Osteocyte (in vitro differentiated cells): ENCODE results near the gene CAMKK2. TPM values are rescaled to one million over a fixed set of nuclear protein-coding genes. Genes with fewer than 3 reads are reported as not detected.
"Not testable (repeated sequence)": the region's sequence is repeated elsewhere in the genome, so short reads cannot be mapped to it uniquely, and the experiment has no call there.

Experiments
- DNase-seq: peaks from one replicate; pipeline ENCODE4 v3.0.0; 2021; ENCODE audit warnings: mixed read lengths; ENCODE audit not compliant: unreplicated experiment; ENCODE audit errors: extremely low spot score
- H3K27ac Mint-ChIP-seq: one replicate; pipeline ENCODE4 v1.8.0; 2021; ENCODE audit warnings: mild to moderate bottlenecking, mixed read lengths; ENCODE audit not compliant: unreplicated experiment
- H3K27me3 Mint-ChIP-seq: one replicate; pipeline ENCODE4 v1.8.0; 2021; ENCODE audit warnings: mixed read lengths; ENCODE audit not compliant: unreplicated experiment
- H3K36me3 Mint-ChIP-seq: one replicate; pipeline ENCODE4 v1.8.0; 2021; ENCODE audit warnings: mixed read lengths; ENCODE audit not compliant: unreplicated experiment
- H3K4me1 Mint-ChIP-seq: one replicate; pipeline ENCODE4 v1.8.0; 2021; ENCODE audit warnings: mixed read lengths; ENCODE audit not compliant: unreplicated experiment
- H3K4me3 Mint-ChIP-seq: one replicate; pipeline ENCODE4 v1.8.0; 2021; ENCODE audit warnings: mild to moderate bottlenecking, moderate library complexity, mixed read lengths; ENCODE audit not compliant: unreplicated experiment
- H3K9me3 Mint-ChIP-seq: one replicate; pipeline ENCODE4 v1.8.0; 2021; ENCODE audit warnings: mixed read lengths; ENCODE audit not compliant: unreplicated experiment
- total RNA-seq: library from RNA; stranded (reverse); gene quantifications from 2 replicates; pipeline ENCODE4 v1.2.1, GENCODE V29; 2021
- TF ChIP-seq, protein P1 (sequence below): fragments of 200-600 bp; sonication (generic); IDR thresholded peaks from 2 replicates; pipeline ENCODE4 v1.5.0; 2021; ENCODE audit warnings: antibody characterized with exemption, mild to moderate bottlenecking, moderate library complexity

Gene CAMKK2
- total RNA-seq, 1 donor from 2014 or later, result 33.0 TPM

DNA sequence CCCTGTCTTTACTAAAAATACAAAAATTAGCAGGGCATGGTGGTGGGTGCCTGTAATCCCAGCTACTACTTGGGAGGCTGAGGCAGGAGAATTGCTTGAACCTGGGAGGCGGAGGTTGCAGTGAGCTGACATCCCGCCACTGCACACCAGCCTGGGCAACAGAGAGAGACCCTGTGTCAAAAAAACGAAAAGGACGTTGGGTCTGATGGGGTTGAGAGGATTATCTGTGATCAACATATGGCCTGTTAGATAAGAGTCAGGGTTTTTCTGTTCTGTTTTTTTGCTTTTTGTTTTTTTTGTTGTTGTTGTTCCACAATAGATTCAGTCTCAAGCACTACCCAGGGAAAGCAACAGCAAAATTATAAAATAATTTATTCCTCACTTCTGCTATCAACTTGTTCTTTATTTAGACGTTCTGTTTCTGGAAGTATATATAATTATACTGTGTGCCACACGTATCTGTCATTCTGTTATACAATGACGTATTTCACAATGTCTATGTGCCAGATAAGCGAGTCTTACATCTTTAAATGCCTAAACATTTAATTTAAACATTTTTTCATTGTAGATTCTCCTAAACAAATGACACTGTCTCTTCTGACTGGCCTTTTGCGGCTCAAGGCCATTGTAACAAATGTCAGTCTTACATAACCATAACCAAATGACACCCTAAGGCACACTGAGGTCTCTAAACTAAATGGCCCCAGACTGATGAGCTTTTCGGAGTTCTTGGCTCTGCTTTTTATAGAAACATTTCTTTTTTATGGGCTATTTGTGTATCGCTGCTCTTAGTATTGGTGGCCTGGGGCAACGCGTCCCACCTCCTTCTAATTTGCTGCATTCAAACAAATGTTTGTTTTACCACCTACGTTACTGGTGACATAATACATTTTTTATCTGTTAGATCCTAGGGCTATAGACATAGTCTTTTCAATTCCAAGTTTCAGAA lies 93.8 kb downstream of the CAMKK2 start:
- H3K36me3 Mint-ChIP-seq, result peaks cover 2% of the 10 kb centered on the region
- no peak overlapping the region for H3K4me3 Mint-ChIP-seq
- no peak overlapping the region for H3K27ac Mint-ChIP-seq
- peaks cover 6% of the 10 kb centered on the region for H3K27me3 Mint-ChIP-seq
- TF ChIP-seq, protein P1, sequence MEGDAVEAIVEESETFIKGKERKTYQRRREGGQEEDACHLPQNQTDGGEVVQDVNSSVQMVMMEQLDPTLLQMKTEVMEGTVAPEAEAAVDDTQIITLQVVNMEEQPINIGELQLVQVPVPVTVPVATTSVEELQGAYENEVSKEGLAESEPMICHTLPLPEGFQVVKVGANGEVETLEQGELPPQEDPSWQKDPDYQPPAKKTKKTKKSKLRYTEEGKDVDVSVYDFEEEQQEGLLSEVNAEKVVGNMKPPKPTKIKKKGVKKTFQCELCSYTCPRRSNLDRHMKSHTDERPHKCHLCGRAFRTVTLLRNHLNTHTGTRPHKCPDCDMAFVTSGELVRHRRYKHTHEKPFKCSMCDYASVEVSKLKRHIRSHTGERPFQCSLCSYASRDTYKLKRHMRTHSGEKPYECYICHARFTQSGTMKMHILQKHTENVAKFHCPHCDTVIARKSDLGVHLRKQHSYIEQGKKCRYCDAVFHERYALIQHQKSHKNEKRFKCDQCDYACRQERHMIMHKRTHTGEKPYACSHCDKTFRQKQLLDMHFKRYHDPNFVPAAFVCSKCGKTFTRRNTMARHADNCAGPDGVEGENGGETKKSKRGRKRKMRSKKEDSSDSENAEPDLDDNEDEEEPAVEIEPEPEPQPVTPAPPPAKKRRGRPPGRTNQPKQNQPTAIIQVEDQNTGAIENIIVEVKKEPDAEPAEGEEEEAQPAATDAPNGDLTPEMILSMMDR, result no peak
- no peak for DNase-seq
- H3K9me3 Mint-ChIP-seq, result no peaks in the 10 kb centered on the region
- H3K4me1 Mint-ChIP-seq, result peaks cover 3% of the 10 kb centered on the region

GRCh38 chr12:121201140-121201539 lies 95.4 kb downstream of the CAMKK2 start:
- not testable (repeated sequence) for H3K4me1 Mint-ChIP-seq, H3K9me3 Mint-ChIP-seq, DNase-seq, H3K4me3 Mint-ChIP-seq, H3K27ac Mint-ChIP-seq, H3K36me3 Mint-ChIP-seq, H3K27me3 Mint-ChIP-seq

GRCh38 chr12:121198949-121199348 lies 97.6 kb downstream of the CAMKK2 start:
- H3K27me3 Mint-ChIP-seq, result peaks cover 10% of the 10 kb centered on the region

DNA sequence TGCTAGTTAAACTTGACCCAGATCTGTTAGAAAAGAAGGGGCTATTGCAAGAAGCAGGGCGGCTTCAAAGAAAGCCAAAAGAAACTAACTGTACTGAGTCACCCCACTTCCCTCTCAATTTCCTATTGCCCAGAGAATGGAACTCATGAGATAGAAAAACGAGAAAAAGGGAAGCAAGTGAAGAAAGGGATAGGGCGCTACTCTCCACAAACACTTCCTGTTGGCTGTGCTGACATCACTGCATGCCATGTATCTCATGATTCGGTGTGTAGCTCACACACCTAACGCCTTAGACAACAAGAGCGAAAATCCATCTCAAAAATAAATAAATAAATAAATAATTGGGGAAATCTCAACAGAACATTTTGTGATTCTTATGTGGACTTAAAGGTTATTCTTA lies 99.6 kb downstream of the CAMKK2 start:
- Mint-ChIP-seq H3K27me3 (peaks cover 10% of the 10 kb centered on the region), H3K4me3 (no peak overlapping the region), H3K27ac (no peak overlapping the region), H3K9me3 (no peaks in the 10 kb centered on the region), H3K36me3 (peaks cover 3% of the 10 kb centered on the region), H3K4me1 (no peaks in the 10 kb centered on the region)
- TF ChIP-seq, protein P1, result no peak
- DNase-seq, result no peak

More at GRCh38 chr12:121198949-121199348, 97.6 kb downstream of the CAMKK2 start:
- Mint-ChIP-seq H3K4me1 (no peaks in the 10 kb centered on the region), H3K4me3 (no peak overlapping the region), H3K27ac (no peak overlapping the region), H3K9me3 (no peaks in the 10 kb centered on the region), H3K36me3 (no peaks in the 10 kb centered on the region)
- TF ChIP-seq, protein P1, result no peak
- DNase-seq, result no peak

DNA sequence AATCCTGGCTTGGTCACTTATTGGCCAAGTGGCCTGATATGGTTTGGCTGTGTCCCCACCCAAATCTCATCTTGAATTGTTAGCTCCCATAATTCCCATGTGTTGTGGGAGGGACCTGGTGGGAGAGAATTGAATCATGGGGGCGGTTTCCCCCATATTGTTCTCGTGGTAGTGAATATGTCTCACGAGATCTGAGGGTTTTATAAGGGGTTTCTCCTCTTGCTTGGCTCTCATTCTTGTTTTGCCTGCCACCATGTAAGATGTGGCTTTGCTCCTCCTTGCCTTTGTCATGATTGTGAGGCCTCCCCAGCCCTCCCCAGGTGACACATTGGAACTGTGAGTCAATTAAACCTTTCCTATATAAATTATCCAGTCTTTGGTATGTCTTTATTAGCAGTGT lies 105.4 kb downstream of the CAMKK2 start:
- H3K36me3 Mint-ChIP-seq, result peaks cover 3% of the 10 kb centered on the region
- H3K27ac Mint-ChIP-seq, result peak overlapping the region; percentile 63
- H3K4me1 Mint-ChIP-seq, result peaks cover 21% of the 10 kb centered on the region
- DNase-seq, result no peak
- H3K9me3 Mint-ChIP-seq, result no peaks in the 10 kb centered on the region
- H3K27me3 Mint-ChIP-seq, result no peaks in the 10 kb centered on the region
- TF ChIP-seq, protein P1, result no peak
- H3K4me3 Mint-ChIP-seq, result no peak overlapping the region
